Measurements from ENCODE around the gene C1QTNF8.

DNA sequence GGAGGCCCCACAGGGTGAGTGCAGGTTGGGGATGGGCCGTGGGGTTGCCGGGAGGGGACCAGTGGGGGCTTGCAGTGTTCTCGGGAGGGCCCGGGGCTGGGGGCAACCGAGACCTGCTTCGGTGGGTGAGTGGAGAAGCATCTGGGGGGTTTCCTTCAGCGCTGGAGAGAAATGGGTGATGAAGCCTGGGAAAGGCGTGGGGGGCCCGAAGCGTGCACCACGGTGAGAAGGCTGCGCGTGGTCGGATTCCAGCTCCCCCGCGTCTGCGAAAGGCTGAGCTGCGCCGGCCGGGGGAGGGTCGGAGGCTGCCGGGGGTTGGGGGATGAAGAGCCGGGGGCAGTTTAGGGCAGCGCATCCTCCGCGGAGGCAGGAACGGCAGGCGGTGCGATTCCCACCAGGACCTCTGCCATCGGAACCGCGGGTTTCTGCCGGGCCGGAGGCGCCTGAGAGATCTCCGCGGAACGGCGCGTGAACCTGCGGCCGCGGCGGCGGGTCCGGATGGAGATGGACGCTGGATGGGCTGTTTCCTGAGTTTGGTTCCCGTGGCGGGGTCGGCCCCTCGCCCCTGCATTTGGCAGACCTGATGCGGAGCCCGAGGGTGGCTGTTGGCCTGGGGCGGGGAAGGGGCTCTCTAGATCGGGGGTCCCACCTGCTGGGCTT is 30.4 kb downstream of the C1QTNF8 start:
- TF ChIP-seq, protein P1, sequence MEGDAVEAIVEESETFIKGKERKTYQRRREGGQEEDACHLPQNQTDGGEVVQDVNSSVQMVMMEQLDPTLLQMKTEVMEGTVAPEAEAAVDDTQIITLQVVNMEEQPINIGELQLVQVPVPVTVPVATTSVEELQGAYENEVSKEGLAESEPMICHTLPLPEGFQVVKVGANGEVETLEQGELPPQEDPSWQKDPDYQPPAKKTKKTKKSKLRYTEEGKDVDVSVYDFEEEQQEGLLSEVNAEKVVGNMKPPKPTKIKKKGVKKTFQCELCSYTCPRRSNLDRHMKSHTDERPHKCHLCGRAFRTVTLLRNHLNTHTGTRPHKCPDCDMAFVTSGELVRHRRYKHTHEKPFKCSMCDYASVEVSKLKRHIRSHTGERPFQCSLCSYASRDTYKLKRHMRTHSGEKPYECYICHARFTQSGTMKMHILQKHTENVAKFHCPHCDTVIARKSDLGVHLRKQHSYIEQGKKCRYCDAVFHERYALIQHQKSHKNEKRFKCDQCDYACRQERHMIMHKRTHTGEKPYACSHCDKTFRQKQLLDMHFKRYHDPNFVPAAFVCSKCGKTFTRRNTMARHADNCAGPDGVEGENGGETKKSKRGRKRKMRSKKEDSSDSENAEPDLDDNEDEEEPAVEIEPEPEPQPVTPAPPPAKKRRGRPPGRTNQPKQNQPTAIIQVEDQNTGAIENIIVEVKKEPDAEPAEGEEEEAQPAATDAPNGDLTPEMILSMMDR (conservative IDR thresholded peaks at IDR 0.05): no peak
- TF ChIP-seq EZH2 (IDR thresholded peaks at IDR 0.05; ENCODE audit: low read depth): no peak

All from PC-9 (cell line).